Activated B cell treated with CpG ODN at 0.5 μM for 24 hours (primary cell): Measurements from ENCODE around the gene MYL10. TPM values are rescaled to one million over a fixed set of nuclear protein-coding genes. Genes with fewer than 3 reads are reported as not detected.

Experiments
- ATAC-seq: fragments of 200-7000 bp; cut with Tn5 transposase; one replicate; pipeline ENCODE4 v1.10.0; 2021; ENCODE audit warnings: low read depth, mild to moderate bottlenecking, moderate library complexity
- CTCF ChIA-PET: fragments of 350-600 bp; sonication (Branson Sonifier 250); formaldehyde crosslinking; loops from one replicate; lab custom pipeline; 2021; ENCODE audit warnings: antibody characterized with exemption; lab: Charles Lee
- POLR2A ChIA-PET: fragments of 350-600 bp; sonication (Branson Sonifier 250); formaldehyde crosslinking; loops from one replicate; lab custom pipeline; 2021; ENCODE audit warnings: antibody characterized with exemption; lab: Charles Lee
- DNase-seq: peaks from one replicate; pipeline ENCODE4 v3.0.0; 2022
- H3K27ac Mint-ChIP-seq: one replicate; pipeline ENCODE4 v1.8.0; 2020; ENCODE audit warnings: mixed read lengths
- H3K27me3 Mint-ChIP-seq: one replicate; pipeline ENCODE4 v1.8.0; 2021; ENCODE audit warnings: mixed read lengths
- H3K36me3 Mint-ChIP-seq: one replicate; pipeline ENCODE4 v1.8.0; 2021; ENCODE audit warnings: low read depth, mixed read lengths
- H3K4me1 Mint-ChIP-seq: one replicate; pipeline ENCODE4 v1.8.0; 2021; ENCODE audit warnings: mixed read lengths
- H3K4me3 Mint-ChIP-seq: one replicate; pipeline ENCODE4 v1.8.0; 2020; ENCODE audit warnings: mild to moderate bottlenecking, mixed read lengths
- H3K9me3 Mint-ChIP-seq: one replicate; pipeline ENCODE4 v1.8.0; 2020; ENCODE audit warnings: mixed read lengths
- CTCF ChIP-seq: fragments of 200-600 bp; IDR thresholded peaks from one replicate; pipeline ENCODE4 v1.8.0; 2022; ENCODE audit warnings: antibody characterized with exemption, mild to moderate bottlenecking
- intact Hi-C: fragments of 100-400 bp; cut with micrococcal nuclease; formaldehyde crosslinking; loops from one replicate; pipeline ENCODE4 v1.15.1; 2024
- total RNA-seq: library from RNA; stranded (reverse); gene quantifications from 2 replicates; pipeline ENCODE4 v1.2.3, GENCODE V29; 2022

Gene MYL10
- total RNA-seq, 1 donor from 2014 or later: not detected

GRCh38 chr7:101633511-101633910 is 4.4 kb upstream of the MYL10 start:
- H3K27ac Mint-ChIP-seq: no peak overlapping the region
- ChIA-PET CTCF (no interaction called here), POLR2A (no interaction called here)
- ATAC-seq: no peak
- intact Hi-C loops: no loop called here
- no peaks in the 10 kb centered on the region for H3K36me3 Mint-ChIP-seq
- H3K4me3 Mint-ChIP-seq: no peak overlapping the region
- DNase-seq: no peak
- H3K9me3 Mint-ChIP-seq: peaks cover 6% of the 10 kb centered on the region
- peaks cover 4% of the 10 kb centered on the region for H3K27me3 Mint-ChIP-seq
- H3K4me1 Mint-ChIP-seq: no peaks in the 10 kb centered on the region
- no peak for TF ChIP-seq CTCF

- no peak for TF ChIP-seq CTCF
- H3K27ac Mint-ChIP-seq: no peak overlapping the region
- DNase-seq (no peak), ATAC-seq (no peak)
- intact Hi-C loops: no loop called here
- H3K9me3 Mint-ChIP-seq: peaks cover 6% of the 10 kb centered on the region
- no peaks in the 10 kb centered on the region for H3K36me3 Mint-ChIP-seq
- POLR2A ChIA-PET: no interaction called here
- CTCF ChIA-PET: no interaction called here
- H3K27me3 Mint-ChIP-seq: peaks cover 4% of the 10 kb centered on the region
- H3K4me1 Mint-ChIP-seq: no peaks in the 10 kb centered on the region
- no peak overlapping the region for H3K4me3 Mint-ChIP-seq
Observed at GRCh38 chr7:101632641-101633040, 3.5 kb upstream of the MYL10 start.

GRCh38 chr7:101631224-101631714 is 2.2 kb upstream of the MYL10 start:
- intact Hi-C loops: no loop called here
- TF ChIP-seq CTCF: no peak
- H3K9me3 Mint-ChIP-seq: peaks cover 6% of the 10 kb centered on the region
- H3K36me3 Mint-ChIP-seq: no peaks in the 10 kb centered on the region
- H3K4me3 Mint-ChIP-seq: no peak overlapping the region
- DNase-seq: no peak
- ChIA-PET CTCF (no interaction called here), POLR2A (no interaction called here)
- peaks cover 7% of the 10 kb centered on the region for H3K27me3 Mint-ChIP-seq
- no peak for ATAC-seq
- H3K4me1 Mint-ChIP-seq: no peaks in the 10 kb centered on the region
- no peak overlapping the region for H3K27ac Mint-ChIP-seq

- ATAC-seq: no peak
- H3K27me3 Mint-ChIP-seq: peaks cover 13% of the 10 kb centered on the region
- H3K4me3 Mint-ChIP-seq: no peak overlapping the region
- peaks cover 6% of the 10 kb centered on the region for H3K9me3 Mint-ChIP-seq
- no peaks in the 10 kb centered on the region for H3K36me3 Mint-ChIP-seq
- ChIA-PET CTCF (no interaction called here), POLR2A (no interaction called here)
- TF ChIP-seq CTCF: no peak
- intact Hi-C loops: no loop called here
- no peaks in the 10 kb centered on the region for H3K4me1 Mint-ChIP-seq
- DNase-seq: no peak
- H3K27ac Mint-ChIP-seq: no peak overlapping the region
Observed at GRCh38 chr7:101630591-101630990, 1.5 kb upstream of the MYL10 start.

GRCh38 chr7:101628522-101628921 is 574 bp downstream of the MYL10 start:
- Mint-ChIP-seq H3K4me3 (no peak overlapping the region), H3K9me3 (peaks cover 6% of the 10 kb centered on the region), H3K4me1 (no peaks in the 10 kb centered on the region), H3K36me3 (no peaks in the 10 kb centered on the region), H3K27ac (no peak overlapping the region), H3K27me3 (peaks cover 25% of the 10 kb centered on the region)
- ChIA-PET CTCF (no interaction called here), POLR2A (no interaction called here)
- DNase-seq (no peak), ATAC-seq (no peak)
- TF ChIP-seq CTCF: no peak
- intact Hi-C loops: no loop called here
